IMR-90 (cell line): ENCODE measurements around the gene SERPINB2. TPM values are rescaled to one million over a fixed set of nuclear protein-coding genes. Genes with fewer than 3 reads are reported as not detected.

Experiments
- ATAC-seq: fragments of 200-7000 bp; cut with Tn5 transposase; 2 replicates; pipeline ENCODE4 v1.9.1; 2020; ENCODE audit warnings: low read depth, mild to moderate bottlenecking, moderate library complexity
- BruUV-seq: library from RNA; stranded (reverse); fragments of 400-500 nt; replicated peaks from 2 replicates; lab custom pipeline; 2021; lab: Mats Ljungman, UMichigan
- CTCF ChIA-PET: fragments of 300-600 bp; formaldehyde crosslinking; extraction: SDS; loops from one replicate; lab custom pipeline; 2021; ENCODE audit warnings: antibody characterized with exemption; lab: Yijun Ruan, JAX
- POLR2A ChIA-PET: fragments of 300-600 bp; sonication (Branson Sonifier 250); formaldehyde crosslinking; loops from one replicate; lab custom pipeline; 2022; ENCODE audit warnings: antibody characterized with exemption; ENCODE audit not compliant: unreplicated experiment; lab: Charles Lee
- DNase-seq: peaks from one replicate; pipeline ENCODE4 v3.0.0; 2013
- H2AFZ ChIP-seq: replicated peaks from 2 replicates; pipeline ENCODE3; 2013; ENCODE audit warnings: low read length, mild to moderate bottlenecking; ENCODE audit not compliant: poor library complexity
- H2AK5ac ChIP-seq: 2 replicates; pipeline ENCODE4 v1.6.1; 2013; ENCODE audit warnings: low read depth, low read length, inconsistent platforms
- H2AK9ac ChIP-seq: replicated peaks from 2 replicates; pipeline ENCODE3; 2013; ENCODE audit warnings: mild to moderate bottlenecking, low read depth, low read length, moderate library complexity; ENCODE audit not compliant: poor library complexity
- H2BK120ac ChIP-seq: 2 replicates; pipeline ENCODE4 v1.6.1; 2013; ENCODE audit warnings: low read depth, low read length, inconsistent platforms
- H2BK15ac ChIP-seq: 3 replicates; pipeline ENCODE4 v1.6.1; 2013; ENCODE audit warnings: low read depth, low read length, inconsistent platforms
- H2BK20ac ChIP-seq: 2 replicates; pipeline ENCODE4 v1.6.1; 2013; ENCODE audit warnings: low read depth, mild to moderate bottlenecking, inconsistent platforms, low read length, moderate library complexity
- H2BK5ac ChIP-seq: 2 replicates; pipeline ENCODE4 v1.6.1; 2013; ENCODE audit warnings: mild to moderate bottlenecking, low read depth, low read length, inconsistent platforms; ENCODE audit not compliant: poor library complexity, severe bottlenecking
- H3K14ac ChIP-seq: replicated peaks from 2 replicates; pipeline ENCODE4 v1.6.1; 2013; ENCODE audit warnings: low read depth, low read length, inconsistent platforms
- H3K18ac ChIP-seq: 2 replicates; pipeline ENCODE4 v1.6.1; 2013; ENCODE audit warnings: low read depth, low read length, control low read depth
- H3K23ac ChIP-seq: 2 replicates; pipeline ENCODE4 v1.6.1; 2013; ENCODE audit warnings: low read depth, low read length, inconsistent platforms
- H3K27ac ChIP-seq: 2 replicates; pipeline ENCODE4 v1.5.1; 2013; ENCODE audit warnings: mild to moderate bottlenecking, control low read depth, low read length; ENCODE audit not compliant: insufficient read depth
- H3K27me3 ChIP-seq: 2 replicates; pipeline ENCODE4 v1.6.1; 2013; ENCODE audit warnings: low read length; ENCODE audit not compliant: control insufficient read depth, insufficient read depth
- H3K36me3 ChIP-seq: 2 replicates; pipeline ENCODE4 v1.6.1; 2013; ENCODE audit warnings: low read length, mixed read lengths; ENCODE audit not compliant: control insufficient read depth, insufficient read depth
- H3K4ac ChIP-seq: 2 replicates; pipeline ENCODE4 v1.6.1; 2013; ENCODE audit warnings: low read depth, low read length, inconsistent platforms
- H3K4me1 ChIP-seq: 2 replicates; pipeline ENCODE4 v1.6.1; 2013; ENCODE audit warnings: low read length, mixed read lengths; ENCODE audit not compliant: control insufficient read depth, insufficient read depth
- H3K4me2 ChIP-seq: 2 replicates; pipeline ENCODE4 v1.6.1; 2013; ENCODE audit warnings: low read depth, mild to moderate bottlenecking, control low read depth, low read length, moderate library complexity
- H3K4me3 ChIP-seq: 2 replicates; pipeline ENCODE4 v1.5.1; 2013; ENCODE audit warnings: low read depth, mild to moderate bottlenecking, control low read depth, low read length, moderate library complexity; ENCODE audit not compliant: insufficient read depth
- H3K56ac ChIP-seq: 2 replicates; pipeline ENCODE4 v1.6.1; 2013; ENCODE audit warnings: low read length, inconsistent platforms; ENCODE audit not compliant: insufficient read depth; ENCODE audit errors: extremely low read depth
- H3K79me1 ChIP-seq, 2 experiments: 2 replicates each; pipeline ENCODE4 v1.6.1; 2013; ENCODE audit warnings: low read length in 2 of 2, inconsistent platforms in 1 of 2, low read depth in 1 of 2
- H3K9ac ChIP-seq: 2 replicates; pipeline ENCODE4 v1.6.1; 2013; ENCODE audit warnings: low read depth, low read length, control low read depth
- H3K9me1 ChIP-seq: 2 replicates; pipeline ENCODE4 v1.6.1; 2013; ENCODE audit warnings: low read length, inconsistent platforms; ENCODE audit not compliant: insufficient read depth
- H3K9me3 ChIP-seq: 2 replicates; pipeline ENCODE4 v1.6.1; 2013; ENCODE audit warnings: low read length; ENCODE audit not compliant: control insufficient read depth, insufficient read depth
- H4K20me1 ChIP-seq: 2 replicates; pipeline ENCODE4 v1.6.1; 2013; ENCODE audit warnings: low read length, inconsistent platforms; ENCODE audit not compliant: insufficient read depth
- H4K5ac ChIP-seq: 2 replicates; pipeline ENCODE4 v1.6.1; 2013; ENCODE audit warnings: mild to moderate bottlenecking, low read depth, low read length, control low read depth
- H4K8ac ChIP-seq, 2 experiments: 2 replicates each; pipeline ENCODE4 v1.6.1; 2013; ENCODE audit warnings: low read depth in 2 of 2, low read length in 2 of 2, control low read depth in 1 of 2, inconsistent platforms in 1 of 2
- H4K91ac ChIP-seq: 2 replicates; pipeline ENCODE4 v1.6.1; 2013; ENCODE audit warnings: low read depth, low read length, inconsistent platforms; ENCODE audit not compliant: insufficient read depth
- CEBPB ChIP-seq: IDR thresholded peaks from 2 replicates; pipeline ENCODE4 v1.6.1; 2012; ENCODE audit warnings: low read depth, low read length, improper control_type of control experiment
- MAFK ChIP-seq: IDR thresholded peaks from 2 replicates; pipeline ENCODE4 v1.6.1; 2012; ENCODE audit warnings: low read depth, low read length, improper control_type of control experiment
- NFE2L2 ChIP-seq: fragments of 150-350 bp; IDR thresholded peaks from 2 replicates; pipeline ENCODE4 v1.6.1; 2016; ENCODE audit warnings: low read depth, mild to moderate bottlenecking, low read length
- POLR2A ChIP-seq: IDR thresholded peaks from 2 replicates; pipeline ENCODE4 v1.6.1; 2012; ENCODE audit warnings: mild to moderate bottlenecking, low read depth, low read length
- WGBS, 2 experiments: methylation state at CpG; one replicate each; pipeline versions ENCODE4 v1.1.5 to v1.1.7; 2013; ENCODE audit warnings: missing lambda C conversion rate in 2 of 2; ENCODE audit not compliant: insufficient read length in 1 of 2; ENCODE audit errors: extremely low coverage in 2 of 2; 5-methylcytosine and 5-hydroxymethylcytosine counted together
- dilution Hi-C: fragments of 300-500 bp; cut with HindIII; formaldehyde crosslinking; loops from one replicate; pipeline ENCODE4 v1.14.3; 2018; ENCODE audit warnings: low sequenced_read_pairs; ENCODE audit not compliant: unreplicated experiment
- in situ Hi-C: fragments of 300-500 bp; cut with MboI; formaldehyde crosslinking; loops from 3 replicates; pipeline ENCODE4 v1.14.3; 2019; ENCODE audit warnings: low sequenced_read_pairs, inconsistent platforms, mixed read lengths
- intact Hi-C: fragments of 100-400 bp; cut with micrococcal nuclease; formaldehyde crosslinking; loops from 2 replicates; pipeline ENCODE4 v1.10.0; 2022
- polyA plus RNA-seq, 3 experiments: library from polyadenylated mRNA; depleted of rRNA; stranded (reverse); fragments of >200 nt; gene quantifications; 2 replicates each; pipeline ENCODE4 v1.2.3, GENCODE V29; 2012; ENCODE audit warnings: low replicate concordance in 1 of 3
- total RNA-seq: library from RNA; depleted of rRNA; stranded (reverse); fragments of >200 nt; gene quantifications from 2 replicates; pipeline ENCODE4 v1.2.3, GENCODE V29; 2012
- TF ChIP-seq, protein P1 (sequence below): fragments of 150-350 bp; IDR thresholded peaks from 2 replicates; pipeline ENCODE4 v1.6.1; 2016; ENCODE audit warnings: low read depth, mild to moderate bottlenecking, low read length, moderate library complexity, borderline replicate concordance
- TF ChIP-seq, protein P2 (sequence below): conservative IDR thresholded peaks from 2 replicates; pipeline ENCODE4 v1.5.1; 2012; ENCODE audit warnings: mild to moderate bottlenecking, low read depth, low read length, improper control_type of control experiment

The SERPINB2 gene
- total and polyA plus RNA-seq, 2 of the 4 experiments (the other 2 are of a cell fraction) = 32.1 to 43.0 TPM

DNA sequence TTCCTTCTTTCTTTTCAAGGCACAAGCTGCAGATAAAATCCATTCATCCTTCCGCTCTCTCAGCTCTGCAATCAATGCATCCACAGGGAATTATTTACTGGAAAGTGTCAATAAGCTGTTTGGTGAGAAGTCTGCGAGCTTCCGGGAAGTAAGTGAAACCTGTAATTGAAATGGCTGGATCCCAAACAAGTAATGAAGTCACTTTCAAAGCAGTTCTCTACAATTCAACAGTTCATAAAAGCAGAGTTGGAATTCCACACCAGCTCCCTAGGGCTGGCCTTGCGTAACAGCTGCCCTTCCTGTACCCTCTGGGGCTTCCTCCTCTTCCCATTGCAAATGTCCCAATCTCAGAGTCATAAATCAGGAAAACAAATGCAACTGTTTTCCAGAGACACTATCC, 9.6 kb downstream of the SERPINB2 start:
- Histone ChIP-seq H3K9me3 (no peaks in the 10 kb centered on the region), H3K36me3 (no peaks in the 10 kb centered on the region), H3K27ac (no peak overlapping the region), H2BK20ac (no peak overlapping the region), H4K20me1 (no peaks in the 10 kb centered on the region), H4K8ac (no peak overlapping the region), H4K91ac (no peak overlapping the region), H2AK5ac (no peak overlapping the region), H2BK5ac (no peak overlapping the region), H3K56ac (no peak overlapping the region), H3K4me3 (no peak overlapping the region), H3K9me1 (no peaks in the 10 kb centered on the region), H3K4me2 (no peak overlapping the region), H3K4ac (no peak overlapping the region), H2BK120ac (no peak overlapping the region), H2BK15ac (no peak overlapping the region), H2AK9ac (no peak overlapping the region), H3K14ac (no peak overlapping the region), H3K4me1 (no peaks in the 10 kb centered on the region), H3K79me1 (no peaks in the 10 kb centered on the region), H3K9ac (no peak overlapping the region), H4K5ac (no peak overlapping the region), H2AFZ (no peak overlapping the region), H3K27me3 (peaks cover 3% of the 10 kb centered on the region), H3K23ac (no peak overlapping the region), H3K18ac (no peak overlapping the region)
- intact Hi-C loops (no loop called here), in situ Hi-C loops (no loop called here), dilution Hi-C loops (no loop called here)
- TF ChIP-seq, protein P1, sequence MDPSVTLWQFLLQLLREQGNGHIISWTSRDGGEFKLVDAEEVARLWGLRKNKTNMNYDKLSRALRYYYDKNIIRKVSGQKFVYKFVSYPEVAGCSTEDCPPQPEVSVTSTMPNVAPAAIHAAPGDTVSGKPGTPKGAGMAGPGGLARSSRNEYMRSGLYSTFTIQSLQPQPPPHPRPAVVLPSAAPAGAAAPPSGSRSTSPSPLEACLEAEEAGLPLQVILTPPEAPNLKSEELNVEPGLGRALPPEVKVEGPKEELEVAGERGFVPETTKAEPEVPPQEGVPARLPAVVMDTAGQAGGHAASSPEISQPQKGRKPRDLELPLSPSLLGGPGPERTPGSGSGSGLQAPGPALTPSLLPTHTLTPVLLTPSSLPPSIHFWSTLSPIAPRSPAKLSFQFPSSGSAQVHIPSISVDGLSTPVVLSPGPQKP = no peak
- TF ChIP-seq CEBPB = peak; percentile 21; the same call in 1 of the 2 replicates
- no peak for TF ChIP-seq MAFK
- no peak for TF ChIP-seq NFE2L2
- TF ChIP-seq, protein P2, sequence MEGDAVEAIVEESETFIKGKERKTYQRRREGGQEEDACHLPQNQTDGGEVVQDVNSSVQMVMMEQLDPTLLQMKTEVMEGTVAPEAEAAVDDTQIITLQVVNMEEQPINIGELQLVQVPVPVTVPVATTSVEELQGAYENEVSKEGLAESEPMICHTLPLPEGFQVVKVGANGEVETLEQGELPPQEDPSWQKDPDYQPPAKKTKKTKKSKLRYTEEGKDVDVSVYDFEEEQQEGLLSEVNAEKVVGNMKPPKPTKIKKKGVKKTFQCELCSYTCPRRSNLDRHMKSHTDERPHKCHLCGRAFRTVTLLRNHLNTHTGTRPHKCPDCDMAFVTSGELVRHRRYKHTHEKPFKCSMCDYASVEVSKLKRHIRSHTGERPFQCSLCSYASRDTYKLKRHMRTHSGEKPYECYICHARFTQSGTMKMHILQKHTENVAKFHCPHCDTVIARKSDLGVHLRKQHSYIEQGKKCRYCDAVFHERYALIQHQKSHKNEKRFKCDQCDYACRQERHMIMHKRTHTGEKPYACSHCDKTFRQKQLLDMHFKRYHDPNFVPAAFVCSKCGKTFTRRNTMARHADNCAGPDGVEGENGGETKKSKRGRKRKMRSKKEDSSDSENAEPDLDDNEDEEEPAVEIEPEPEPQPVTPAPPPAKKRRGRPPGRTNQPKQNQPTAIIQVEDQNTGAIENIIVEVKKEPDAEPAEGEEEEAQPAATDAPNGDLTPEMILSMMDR = no peak
- no peak for TF ChIP-seq POLR2A
- ChIA-PET CTCF (no interaction called here), POLR2A (no interaction called here)
- no peak for ATAC-seq
- 40% methylated on average over 1 of the region's 4 CpGs; no CpG with 5 or more reads in 1 of the 2 experiments for WGBS, 2 experiments
- no peak for DNase-seq
- BruUV-seq = no TSS peak
